ENCODE data around the gene AUH.

AUH gene

GRCh38 chr9:91245431-91246313, 116.0 kb downstream of the AUH start:
- no peak for DNase-seq (ENCODE audit: low spot score)

- DNase-seq (ENCODE audit: low spot score): no peak
Observed at GRCh38 chr9:91243029-91243428, 118.7 kb downstream of the AUH start.

GRCh38 chr9:91241909-91242308, 119.8 kb downstream of the AUH start:
- DNase-seq (ENCODE audit: low spot score): no peak

- no peak for DNase-seq (ENCODE audit: low spot score)
Observed at GRCh38 chr9:91240596-91241165, 121.0 kb downstream of the AUH start.

GRCh38 chr9:91239367-91240111, 122.2 kb downstream of the AUH start:
- no peak for DNase-seq (ENCODE audit: low spot score)

- no peak for DNase-seq (ENCODE audit: low spot score)
Observed at GRCh38 chr9:91234523-91234922, 127.2 kb downstream of the AUH start.

GRCh38 chr9:91231619-91232018, 130.1 kb downstream of the AUH start:
- DNase-seq (ENCODE audit: low spot score): no peak

GRCh38 chr9:91223000-91223399, 138.7 kb downstream of the AUH start:
- no peak for DNase-seq (ENCODE audit: low spot score)

- DNase-seq (ENCODE audit: low spot score): no peak
Observed at GRCh38 chr9:91222457-91222856, 139.3 kb downstream of the AUH start.

- no peak for DNase-seq (ENCODE audit: low spot score)
Observed at GRCh38 chr9:91221332-91221731, 140.4 kb downstream of the AUH start.

- DNase-seq (ENCODE audit: low spot score): no peak
Observed at GRCh38 chr9:91220491-91221135, 141.1 kb downstream of the AUH start.

GRCh38 chr9:91220021-91220420, 141.7 kb downstream of the AUH start:
- no peak for DNase-seq (ENCODE audit: low spot score)

- no peak for DNase-seq (ENCODE audit: low spot score)
Observed at GRCh38 chr9:91219557-91219956, 142.2 kb downstream of the AUH start.

GRCh38 chr9:91217388-91217787, 144.3 kb downstream of the AUH start:
- no peak for DNase-seq (ENCODE audit: low spot score)

GRCh38 chr9:91214867-91215266, 146.9 kb downstream of the AUH start:
- DNase-seq (ENCODE audit: low spot score): no peak

- DNase-seq (ENCODE audit: low spot score): no peak
Observed at GRCh38 chr9:91214086-91214485, 147.6 kb downstream of the AUH start.

GRCh38 chr9:91212596-91213243, 149.0 kb downstream of the AUH start:
- DNase-seq (ENCODE audit: low spot score): no peak

- DNase-seq (ENCODE audit: low spot score): no peak
Observed at GRCh38 chr9:91211919-91212318, 149.8 kb downstream of the AUH start.

GRCh38 chr9:91211414-91211813, 150.3 kb downstream of the AUH start:
- no peak for DNase-seq (ENCODE audit: low spot score)

- no peak for DNase-seq (ENCODE audit: low spot score)
Observed at GRCh38 chr9:91210318-91210717, 151.4 kb downstream of the AUH start.

GRCh38 chr9:91208837-91209236, 152.9 kb downstream of the AUH start:
- DNase-seq (ENCODE audit: low spot score): no peak

- DNase-seq (ENCODE audit: low spot score): no peak
Observed at GRCh38 chr9:91208419-91208745, 153.3 kb downstream of the AUH start.

All from CD4-positive, alpha-beta T cell treated with Interleukin-15 for 4 hours (primary cell).